Measurements from ENCODE around the gene LRRC3. TPM values are rescaled to one million over a fixed set of nuclear protein-coding genes. Genes with fewer than 3 reads are reported as not detected.

Gene LRRC3
- total RNA-seq, 2 donors from 2014 or later: 2.0 to 2.7 TPM

GRCh38 chr21:44503901-44504399 is 48.6 kb downstream of the LRRC3 start:
- no peak overlapping the region for H3K27ac ChIP-seq
- H3K4me3 ChIP-seq: no peak overlapping the region
- no peaks in the 10 kb centered on the region for H3K36me3 ChIP-seq
- no peaks in the 10 kb centered on the region for H3K27me3 ChIP-seq
- H3K9me3 ChIP-seq: no peaks in the 10 kb centered on the region
- no peaks in the 10 kb centered on the region for H3K4me1 ChIP-seq
- DNase-seq: no peak
- intact Hi-C loops (cut with DNase I): no loop called here
- no peak overlapping the region for H3K9ac ChIP-seq (ENCODE audit: low read depth in 2 of 2, low read length in 2 of 2)
- TF ChIP-seq CTCF (IDR thresholded peaks at IDR 0.05): no peak

GRCh38 chr21:44505673-44506278 is 50.5 kb downstream of the LRRC3 start:
- H3K9me3 ChIP-seq: no peaks in the 10 kb centered on the region
- no peak overlapping the region for H3K9ac ChIP-seq (ENCODE audit: low read depth in 2 of 2, low read length in 2 of 2)
- no peak overlapping the region for H3K4me3 ChIP-seq
- no peak for TF ChIP-seq CTCF (IDR thresholded peaks at IDR 0.05)
- no peak for DNase-seq
- H3K27me3 ChIP-seq: no peaks in the 10 kb centered on the region
- intact Hi-C loops (cut with DNase I): loop anchor here (5.0 kb wide), 1 partner anchor 287 kb away; no protein-coding TSS in a partner anchor
- H3K27ac ChIP-seq: no peak overlapping the region
- no peaks in the 10 kb centered on the region for H3K4me1 ChIP-seq
- H3K36me3 ChIP-seq: no peaks in the 10 kb centered on the region

- Histone ChIP-seq H3K4me1 (no peaks in the 10 kb centered on the region), H3K27ac (no peak overlapping the region), H3K4me3 (no peak overlapping the region), H3K36me3 (no peaks in the 10 kb centered on the region), H3K9me3 (no peaks in the 10 kb centered on the region), H3K27me3 (no peaks in the 10 kb centered on the region), H3K9ac (ENCODE audit: low read depth in 2 of 2, low read length in 2 of 2) (no peak overlapping the region)
- intact Hi-C loops (cut with DNase I): loop anchor here (5.0 kb wide), 1 partner anchor 286 kb away; no protein-coding TSS in a partner anchor
- no peak for TF ChIP-seq CTCF (IDR thresholded peaks at IDR 0.05)
- DNase-seq: no peak
Measured at GRCh38 chr21:44506279-44507255, 51.3 kb downstream of the LRRC3 start.

GRCh38 chr21:44507673-44508425 is 52.5 kb downstream of the LRRC3 start:
- no peak for DNase-seq
- intact Hi-C loops (cut with DNase I): loop anchor here (5.0 kb wide), 1 partner anchor 284 kb away; no protein-coding TSS in a partner anchor
- H3K27me3 ChIP-seq: no peaks in the 10 kb centered on the region
- no peaks in the 10 kb centered on the region for H3K4me1 ChIP-seq
- H3K9ac ChIP-seq (ENCODE audit: low read depth in 2 of 2, low read length in 2 of 2): no peak overlapping the region
- H3K4me3 ChIP-seq: no peak overlapping the region
- H3K9me3 ChIP-seq: no peaks in the 10 kb centered on the region
- H3K36me3 ChIP-seq: no peaks in the 10 kb centered on the region
- TF ChIP-seq CTCF (IDR thresholded peaks at IDR 0.05): no peak
- no peak overlapping the region for H3K27ac ChIP-seq

GRCh38 chr21:44508426-44508710 is 53.1 kb downstream of the LRRC3 start:
- Histone ChIP-seq H3K27ac (no peak overlapping the region), H3K27me3 (no peaks in the 10 kb centered on the region), H3K9ac (ENCODE audit: low read depth in 2 of 2, low read length in 2 of 2) (no peak overlapping the region), H3K36me3 (no peaks in the 10 kb centered on the region), H3K4me1 (no peaks in the 10 kb centered on the region), H3K4me3 (no peak overlapping the region), H3K9me3 (no peaks in the 10 kb centered on the region)
- DNase-seq: no peak
- TF ChIP-seq CTCF (IDR thresholded peaks at IDR 0.05): no peak
- intact Hi-C loops (cut with DNase I): loop anchor here (5.0 kb wide), 1 partner anchor 284 kb away; no protein-coding TSS in a partner anchor
